ENCODE results near the gene SEC14L3. TPM values are rescaled to one million over a fixed set of nuclear protein-coding genes. Genes with fewer than 3 reads are reported as not detected.

Gene SEC14L3
- total and polyA plus RNA-seq, 10 of the 15 experiments (the other 5 are each of a cell fraction or from before 2014, with no cell fraction given): 0.03 TPM; not detected in 9

GRCh38 chr22:30486661-30487115 is 14.9 kb upstream of the SEC14L3 start:
- TF ChIP-seq RB1 (IDR thresholded peaks at IDR 0.05; ENCODE audit: borderline replicate concordance) (no peak), MAX (IDR thresholded peaks at IDR 0.05; ENCODE audit: low read depth, low read length) (no peak), IRF3 (IDR thresholded peaks at IDR 0.05) (no peak), CREM (IDR thresholded peaks at IDR 0.05; ENCODE audit: low read depth) (no peak), KDM1A (IDR thresholded peaks at IDR 0.05; ENCODE audit: borderline replicate concordance) (no peak), ZZZ3 (IDR thresholded peaks at IDR 0.05; ENCODE audit: control insufficient read depth, insufficient read length, low read depth) (no peak), HDAC6 (IDR thresholded peaks at IDR 0.05; ENCODE audit: unreplicated experiment) (no peak), ZBTB4 (CRISPR knock-in tag; IDR thresholded peaks at IDR 0.05) (no peak), NKRF (conservative IDR thresholded peaks at IDR 0.05) (no peak), NFIC (IDR thresholded peaks at IDR 0.05; ENCODE audit: low read depth, low read length) (no peak)
- TF ChIP-seq, protein P1, sequence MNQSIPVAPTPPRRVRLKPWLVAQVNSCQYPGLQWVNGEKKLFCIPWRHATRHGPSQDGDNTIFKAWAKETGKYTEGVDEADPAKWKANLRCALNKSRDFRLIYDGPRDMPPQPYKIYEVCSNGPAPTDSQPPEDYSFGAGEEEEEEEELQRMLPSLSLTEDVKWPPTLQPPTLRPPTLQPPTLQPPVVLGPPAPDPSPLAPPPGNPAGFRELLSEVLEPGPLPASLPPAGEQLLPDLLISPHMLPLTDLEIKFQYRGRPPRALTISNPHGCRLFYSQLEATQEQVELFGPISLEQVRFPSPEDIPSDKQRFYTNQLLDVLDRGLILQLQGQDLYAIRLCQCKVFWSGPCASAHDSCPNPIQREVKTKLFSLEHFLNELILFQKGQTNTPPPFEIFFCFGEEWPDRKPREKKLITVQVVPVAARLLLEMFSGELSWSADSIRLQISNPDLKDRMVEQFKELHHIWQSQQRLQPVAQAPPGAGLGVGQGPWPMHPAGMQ (IDR thresholded peaks at IDR 0.05; ENCODE audit: borderline replicate concordance): no peak
- no peaks in the 10 kb centered on the region; the same call in 1 of the 2 replicates for H3K4me1 ChIP-seq (ENCODE audit: control insufficient read depth, insufficient read depth, low read length)
- H3K9ac ChIP-seq (ENCODE audit: control insufficient read depth, insufficient read depth, low read length): no peak overlapping the region
- no peak overlapping the region for H3K27ac ChIP-seq (ENCODE audit: control insufficient read depth, insufficient read depth)
- no peaks in the 10 kb centered on the region; a peak in 2 of 4 replicates for H3K27me3 ChIP-seq (replicated peaks in 1 of 2; ENCODE audit: control insufficient read depth in 2 of 2, insufficient read depth in 2 of 2, low read length in 1 of 2)
- H4K20me1 ChIP-seq (ENCODE audit: control insufficient read depth, insufficient read depth): no peaks in the 10 kb centered on the region
- 42% methylated on average over 8 of the region's 8 CpGs for WGBS (ENCODE audit: insufficient coverage, insufficient replicate concordance, low lambda C conversion rate, missing lambda C conversion rate)
- no peak overlapping the region for H3K4me2 ChIP-seq (ENCODE audit: control insufficient read depth, insufficient read depth)
- CTCF ChIA-PET: interaction anchor here (1.0 to 4.6 kb wide), 6 partner anchors 9 to 268 kb away, joined by 3 to 53 read pairs (median 5); no protein-coding TSS in a partner anchor
- ATAC-seq (no peak), DNase-seq (ENCODE audit: low read depth, low spot score) (no peak), FAIRE-seq (no peak)
- BruUV-seq (replicated peaks): no TSS peak
- POLR2A ChIA-PET: interaction anchor here (0.5 to 0.9 kb wide), 2 partner anchors 62 to 329 kb away, joined by 3 read pairs; no protein-coding TSS in a partner anchor
- SMC1A ChIA-PET (ENCODE audit: uncharacterized antibody, unreplicated experiment): interaction anchor here (0.6 to 5.8 kb wide), 4 partner anchors 41 to 199 kb away, joined by 3 to 27 read pairs (median 12); no protein-coding TSS in a partner anchor
- in situ Hi-C loops (cut with MboI) (no loop called here), intact Hi-C loops (cut with micrococcal nuclease; ENCODE audit: unreplicated experiment) (loop anchor here (5.0 to 10.0 kb wide), 2 partner anchors 202 to 374 kb away; partner anchors contain the start of gene CASTOR1)
- H2AFZ ChIP-seq (ENCODE audit: control insufficient read depth, low read depth, low read length): no peak overlapping the region
- H3K79me2 ChIP-seq (ENCODE audit: control insufficient read depth, insufficient read depth, low read length): no peaks in the 10 kb centered on the region
- RAD21 ChIA-PET (ENCODE audit: unreplicated experiment): interaction anchor here (1.1 to 2.3 kb wide), 3 partner anchors 41 to 198 kb away, joined by 3 to 16 read pairs (median 5); partner anchors contain the start of gene CASTOR1
- H3K36me3 ChIP-seq (ENCODE audit: control insufficient read depth in 2 of 2, insufficient read depth in 2 of 2, low read length in 1 of 2): no peaks in the 10 kb centered on the region
- H3K9me3 ChIP-seq (replicated peaks; ENCODE audit: control insufficient read depth, insufficient read depth, low read length): no peaks in the 10 kb centered on the region
- H3K4me3 ChIP-seq: no peak overlapping the region

All from GM12878 (cell line).